Measurements from ENCODE around the gene TNNT1.

DNA sequence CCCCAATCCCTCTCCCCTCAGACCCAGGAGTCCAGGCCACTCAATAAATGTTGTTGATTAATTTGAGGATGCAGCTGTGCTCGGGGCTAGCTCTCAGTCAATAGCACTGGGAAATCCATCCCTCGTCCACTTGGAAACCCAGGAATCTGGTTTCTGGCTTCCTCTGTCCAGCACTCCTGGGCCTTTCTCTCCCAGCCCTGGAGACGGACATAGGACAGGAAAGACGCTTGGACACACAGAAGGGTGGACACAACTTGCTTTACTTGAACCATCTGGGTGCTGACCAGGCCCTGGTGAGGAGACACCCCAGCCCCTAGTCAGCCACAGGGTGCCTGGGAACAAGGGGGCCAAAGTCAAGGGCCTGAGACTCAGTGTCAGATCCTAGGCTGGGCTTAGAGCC lies 9.4 kb upstream of the TNNT1 start:
- TF ChIP-seq CTCF (IDR thresholded peaks at IDR 0.05; ENCODE audit: extremely low read depth in 1 of 2, insufficient read depth in 1 of 2, low read depth in 1 of 2, low read length in 2 of 2) (no peak), FOS (IDR thresholded peaks at IDR 0.05; ENCODE audit: borderline replicate concordance, insufficient read depth, low read length) (no peak)
